ENCODE measurements around the gene OTOG. TPM values are rescaled to one million over a fixed set of nuclear protein-coding genes. Genes with fewer than 3 reads are reported as not detected.
A peak's percentile ranks its signal among the peaks of the same experiment; 100 is the strongest.

Gene OTOG
- total RNA-seq, 3 donors from 2014 or later = 0.06 TPM; not detected in 2

DNA sequence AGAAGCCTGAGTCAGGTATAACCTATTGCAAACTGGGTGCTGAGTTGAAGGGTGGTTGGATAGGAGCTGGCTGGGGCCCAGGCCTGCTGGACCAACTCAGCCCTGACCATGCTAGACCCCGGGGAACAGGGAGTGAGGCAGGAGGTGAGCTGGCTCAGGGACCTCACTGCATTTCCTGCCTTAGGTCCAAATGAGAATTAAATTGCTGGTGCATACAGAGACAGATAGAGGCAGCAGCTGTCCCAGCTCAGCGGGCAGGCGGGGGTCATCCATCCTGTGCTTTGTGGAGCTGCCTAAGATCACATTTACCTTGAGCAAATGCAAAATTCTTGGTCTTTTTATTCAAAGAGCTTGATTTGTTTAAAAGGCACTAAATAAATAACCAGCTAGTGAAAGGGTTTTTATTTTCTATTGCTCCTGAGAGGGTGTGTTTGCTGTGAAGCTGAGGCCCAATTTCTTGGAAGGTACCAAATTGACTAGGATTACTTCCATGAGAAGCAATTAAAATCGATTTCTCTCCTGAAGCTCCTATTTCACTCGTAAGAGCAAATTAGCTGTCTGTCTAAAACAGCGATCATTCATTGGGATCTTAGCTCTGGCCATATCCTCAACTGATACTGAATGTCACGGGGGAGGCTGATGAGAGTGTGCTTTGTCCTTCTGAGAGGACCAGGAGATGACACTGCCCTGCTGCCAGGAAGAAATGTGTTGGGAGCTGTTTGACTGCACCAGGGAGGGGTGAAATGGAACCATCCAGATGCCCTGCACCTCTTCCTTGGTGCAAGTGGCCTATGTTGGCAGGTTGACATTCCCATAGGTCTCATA is 27.8 kb upstream of the OTOG start:
- H3K4me3 ChIP-seq = no peak overlapping the region
- no peak for ATAC-seq
- no peaks in the 10 kb centered on the region for H3K4me1 ChIP-seq (ENCODE audit: low read depth)
- H3K9me3 ChIP-seq = no peaks in the 10 kb centered on the region
- intact Hi-C loops (cut with DNase I, micrococcal nuclease) = no loop called here
- DNase-seq = no peak
- TF ChIP-seq, protein P1, sequence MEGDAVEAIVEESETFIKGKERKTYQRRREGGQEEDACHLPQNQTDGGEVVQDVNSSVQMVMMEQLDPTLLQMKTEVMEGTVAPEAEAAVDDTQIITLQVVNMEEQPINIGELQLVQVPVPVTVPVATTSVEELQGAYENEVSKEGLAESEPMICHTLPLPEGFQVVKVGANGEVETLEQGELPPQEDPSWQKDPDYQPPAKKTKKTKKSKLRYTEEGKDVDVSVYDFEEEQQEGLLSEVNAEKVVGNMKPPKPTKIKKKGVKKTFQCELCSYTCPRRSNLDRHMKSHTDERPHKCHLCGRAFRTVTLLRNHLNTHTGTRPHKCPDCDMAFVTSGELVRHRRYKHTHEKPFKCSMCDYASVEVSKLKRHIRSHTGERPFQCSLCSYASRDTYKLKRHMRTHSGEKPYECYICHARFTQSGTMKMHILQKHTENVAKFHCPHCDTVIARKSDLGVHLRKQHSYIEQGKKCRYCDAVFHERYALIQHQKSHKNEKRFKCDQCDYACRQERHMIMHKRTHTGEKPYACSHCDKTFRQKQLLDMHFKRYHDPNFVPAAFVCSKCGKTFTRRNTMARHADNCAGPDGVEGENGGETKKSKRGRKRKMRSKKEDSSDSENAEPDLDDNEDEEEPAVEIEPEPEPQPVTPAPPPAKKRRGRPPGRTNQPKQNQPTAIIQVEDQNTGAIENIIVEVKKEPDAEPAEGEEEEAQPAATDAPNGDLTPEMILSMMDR (IDR thresholded peaks at IDR 0.05) = no peak
- no peaks in the 10 kb centered on the region for H3K36me3 ChIP-seq (ENCODE audit: low read depth)

- intact Hi-C loops (cut with DNase I, micrococcal nuclease) = no loop called here
- Histone ChIP-seq H3K4me3 (no peak overlapping the region), H3K9me3 (no peaks in the 10 kb centered on the region), H3K36me3 (ENCODE audit: low read depth) (no peaks in the 10 kb centered on the region), H3K4me1 (ENCODE audit: low read depth) (no peaks in the 10 kb centered on the region)
- DNase-seq (no peak), ATAC-seq (no peak)
- TF ChIP-seq, protein P1 (IDR thresholded peaks at IDR 0.05) = no peak
Observed at GRCh38 chr11:17521106-17521900, 25.8 kb upstream of the OTOG start.

- Histone ChIP-seq H3K36me3 (ENCODE audit: low read depth) (no peaks in the 10 kb centered on the region), H3K4me1 (ENCODE audit: low read depth) (no peaks in the 10 kb centered on the region), H3K4me3 (no peak overlapping the region), H3K9me3 (no peaks in the 10 kb centered on the region)
- intact Hi-C loops (cut with DNase I, micrococcal nuclease) = no loop called here
- TF ChIP-seq, protein P1 (IDR thresholded peaks at IDR 0.05) = no peak
- DNase-seq (no peak), ATAC-seq (no peak)
Observed at GRCh38 chr11:17522655-17523054, 24.4 kb upstream of the OTOG start.

- intact Hi-C loops (cut with DNase I, micrococcal nuclease) = no loop called here
- Histone ChIP-seq H3K9me3 (no peaks in the 10 kb centered on the region), H3K4me3 (no peak overlapping the region), H3K36me3 (ENCODE audit: low read depth) (no peaks in the 10 kb centered on the region), H3K4me1 (ENCODE audit: low read depth) (no peaks in the 10 kb centered on the region)
- no peak for ATAC-seq
- TF ChIP-seq, protein P1 (IDR thresholded peaks at IDR 0.05) = no peak
- DNase-seq = no peak
Observed at GRCh38 chr11:17524221-17524620, 22.8 kb upstream of the OTOG start.

GRCh38 chr11:17525570-17525969 is 21.5 kb upstream of the OTOG start:
- intact Hi-C loops (cut with DNase I, micrococcal nuclease) = no loop called here
- Histone ChIP-seq H3K9me3 (no peaks in the 10 kb centered on the region), H3K36me3 (ENCODE audit: low read depth) (no peaks in the 10 kb centered on the region), H3K4me3 (no peak overlapping the region), H3K4me1 (ENCODE audit: low read depth) (no peaks in the 10 kb centered on the region)
- DNase-seq (no peak), ATAC-seq (peak; percentile 21)
- TF ChIP-seq, protein P1 (IDR thresholded peaks at IDR 0.05) = no peak

Measured in mucosa of descending colon (tissue), 3 donors.